ENCODE measurements around the gene RSAD2.
A peak's percentile ranks its signal among the peaks of the same experiment; 100 is the strongest.
"Not testable (repeated sequence)": the region's sequence is repeated elsewhere in the genome, so short reads cannot be mapped to it uniquely, and the experiment has no call there.

The RSAD2 gene, protein sequence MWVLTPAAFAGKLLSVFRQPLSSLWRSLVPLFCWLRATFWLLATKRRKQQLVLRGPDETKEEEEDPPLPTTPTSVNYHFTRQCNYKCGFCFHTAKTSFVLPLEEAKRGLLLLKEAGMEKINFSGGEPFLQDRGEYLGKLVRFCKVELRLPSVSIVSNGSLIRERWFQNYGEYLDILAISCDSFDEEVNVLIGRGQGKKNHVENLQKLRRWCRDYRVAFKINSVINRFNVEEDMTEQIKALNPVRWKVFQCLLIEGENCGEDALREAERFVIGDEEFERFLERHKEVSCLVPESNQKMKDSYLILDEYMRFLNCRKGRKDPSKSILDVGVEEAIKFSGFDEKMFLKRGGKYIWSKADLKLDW

DNA sequence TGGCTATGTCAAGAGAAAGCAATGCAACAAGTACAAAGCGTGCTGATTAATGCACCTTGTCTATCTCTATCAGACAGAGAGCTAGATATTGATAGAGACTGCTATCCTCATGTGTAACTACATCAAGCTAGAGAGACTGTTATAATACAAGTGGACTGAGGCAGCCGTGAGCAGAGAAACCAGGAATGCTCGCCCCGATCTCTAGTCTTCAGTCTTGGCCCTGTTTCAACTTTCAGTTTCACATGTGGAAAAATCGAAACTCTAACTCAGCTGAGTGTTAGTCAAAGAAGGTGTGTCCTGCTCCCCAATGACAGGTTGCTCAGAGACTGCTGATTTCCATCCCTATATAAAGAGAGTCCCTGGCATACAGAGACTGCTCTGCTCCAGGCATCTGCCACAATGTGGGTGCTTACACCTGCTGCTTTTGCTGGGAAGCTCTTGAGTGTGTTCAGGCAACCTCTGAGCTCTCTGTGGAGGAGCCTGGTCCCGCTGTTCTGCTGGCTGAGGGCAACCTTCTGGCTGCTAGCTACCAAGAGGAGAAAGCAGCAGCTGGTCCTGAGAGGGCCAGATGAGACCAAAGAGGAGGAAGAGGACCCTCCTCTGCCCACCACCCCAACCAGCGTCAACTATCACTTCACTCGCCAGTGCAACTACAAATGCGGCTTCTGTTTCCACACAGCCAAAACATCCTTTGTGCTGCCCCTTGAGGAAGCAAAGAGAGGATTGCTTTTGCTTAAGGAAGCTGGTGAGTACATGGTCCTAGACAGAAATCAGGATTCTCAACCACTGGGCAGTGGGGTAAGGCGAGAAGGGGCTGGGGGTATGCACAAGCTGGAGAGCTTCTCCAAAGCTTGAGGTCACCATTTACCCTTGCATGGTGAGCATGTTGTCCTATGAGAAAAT, at the start of gene RSAD2:
Gene RSAD2 (plus strand): TSS at position 376 of the 903 bp plus-strand sequence. CDS start 24 bp downstream, at position 400.
- peak; percentile 57 for DNase-seq

DNA sequence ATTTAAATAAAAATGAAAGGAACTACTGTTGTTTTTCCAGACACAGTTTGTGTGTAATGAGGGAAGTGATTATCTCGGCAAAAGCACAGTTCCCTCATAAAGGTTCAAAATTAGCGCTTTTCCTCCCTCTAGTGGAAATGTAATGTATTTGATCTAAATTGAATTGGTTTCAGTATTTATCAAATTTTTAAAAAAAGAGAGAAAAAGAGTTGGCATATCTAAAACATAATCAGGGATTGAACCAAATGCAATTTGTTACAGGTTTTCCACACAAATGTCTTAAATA, 49.3 kb upstream of the RSAD2 start:
- no peak for DNase-seq

DNA sequence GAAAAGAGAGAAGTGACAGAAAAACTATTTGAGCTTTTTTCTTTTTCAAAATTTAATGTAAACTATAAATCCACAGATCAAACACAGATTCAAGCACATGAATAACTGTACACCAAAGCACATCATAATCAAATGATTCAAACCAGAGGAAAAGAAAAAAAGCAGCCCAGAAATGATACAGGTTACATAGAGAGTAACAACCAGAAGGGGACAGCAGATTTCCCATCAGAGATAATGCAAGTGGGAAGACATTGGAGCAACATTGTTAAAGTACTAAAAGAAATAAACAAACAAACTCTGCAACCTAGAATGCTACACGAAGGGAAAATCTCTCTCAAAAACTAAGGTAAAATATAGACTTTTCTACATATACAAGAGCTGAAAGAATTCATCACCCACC, 46.3 kb upstream of the RSAD2 start:
- no peak for DNase-seq

DNA sequence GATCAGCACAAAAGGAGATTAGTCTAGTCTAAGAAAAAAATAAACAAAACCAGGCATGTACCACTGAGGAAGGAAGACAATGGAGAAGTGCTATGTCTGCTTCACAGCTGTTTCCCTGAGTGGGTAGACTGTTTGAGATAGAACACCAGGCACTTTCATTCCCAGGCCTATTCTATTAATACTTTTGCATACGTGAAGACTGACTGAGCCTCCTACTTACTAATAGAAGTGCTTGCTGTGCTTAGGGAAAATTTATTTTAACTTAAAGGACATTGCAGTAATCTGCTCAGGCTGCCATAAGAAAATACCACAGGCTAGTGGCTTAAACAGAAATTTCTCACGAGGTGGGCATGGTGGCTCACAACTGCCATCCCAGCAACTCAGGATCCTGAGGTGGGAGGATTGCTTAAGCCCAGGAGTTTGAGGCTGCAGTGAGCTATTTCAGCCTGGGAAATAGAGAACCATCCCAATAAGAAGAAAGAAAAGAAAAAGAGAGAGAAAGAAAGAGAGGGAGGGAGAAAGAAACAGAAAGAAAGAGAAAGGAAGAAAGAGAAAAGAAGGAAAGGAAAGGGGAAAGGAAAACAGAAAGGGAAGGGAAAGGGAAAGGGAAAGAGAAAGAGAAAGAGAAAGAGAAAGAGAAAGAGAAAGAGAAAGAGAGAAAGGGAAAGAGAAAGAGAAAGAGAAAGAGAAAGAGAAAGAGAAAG, 44.8 kb upstream of the RSAD2 start:
- DNase-seq: no peak

DNA sequence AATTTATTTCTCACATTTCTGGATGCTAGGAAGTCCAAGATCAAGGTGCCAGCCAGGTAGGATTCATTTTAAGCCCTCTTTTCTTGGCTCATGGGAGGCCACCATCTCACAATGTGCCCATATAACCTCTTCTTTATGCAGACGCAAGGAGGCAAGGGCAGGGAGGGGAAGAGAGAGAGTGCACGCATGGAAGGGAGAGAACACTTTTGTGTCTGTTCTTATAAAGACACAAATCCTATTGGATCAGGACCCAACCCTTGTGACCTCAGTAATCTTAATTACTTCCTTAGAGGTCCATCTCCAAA, 44.3 kb upstream of the RSAD2 start:
- DNase-seq: no peak

DNA sequence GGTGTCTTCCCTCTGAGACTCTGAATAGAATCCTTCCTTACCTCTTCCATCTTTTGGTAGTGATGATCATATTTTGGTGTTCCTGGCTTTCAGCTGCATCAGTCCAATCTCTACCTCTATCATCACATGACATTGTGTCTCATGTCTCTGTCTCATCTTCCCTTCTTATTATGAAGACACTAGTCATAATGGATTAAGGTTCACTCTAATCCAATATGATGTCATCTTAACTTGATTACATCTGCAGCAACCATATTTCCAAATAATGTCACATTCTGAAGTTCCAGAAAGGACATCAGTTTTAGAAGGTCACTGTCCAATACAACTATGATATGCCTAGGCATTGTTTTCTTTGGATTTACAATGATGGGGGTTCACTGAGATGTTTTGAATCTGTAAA, 43.4 kb upstream of the RSAD2 start:
- no peak for DNase-seq

DNA sequence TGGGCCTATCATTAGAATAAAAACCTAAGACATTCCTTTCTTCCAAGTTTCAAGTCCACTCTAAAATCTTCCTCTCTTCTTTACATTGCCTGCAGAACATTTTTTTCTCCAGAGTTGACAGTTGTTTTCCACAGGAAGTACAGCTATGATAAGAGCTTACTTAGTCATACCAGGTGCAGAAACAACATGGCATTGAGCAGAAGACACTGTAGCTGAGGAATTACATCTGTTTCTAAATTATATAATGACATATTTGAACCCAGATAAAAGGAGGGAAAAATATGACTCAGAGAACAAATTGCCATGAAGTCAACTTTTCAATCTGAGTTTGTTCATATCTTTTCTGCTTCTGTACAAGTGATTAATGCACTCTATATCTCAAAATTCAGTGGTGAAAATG, 42.1 kb upstream of the RSAD2 start:
- DNase-seq: no peak

DNA sequence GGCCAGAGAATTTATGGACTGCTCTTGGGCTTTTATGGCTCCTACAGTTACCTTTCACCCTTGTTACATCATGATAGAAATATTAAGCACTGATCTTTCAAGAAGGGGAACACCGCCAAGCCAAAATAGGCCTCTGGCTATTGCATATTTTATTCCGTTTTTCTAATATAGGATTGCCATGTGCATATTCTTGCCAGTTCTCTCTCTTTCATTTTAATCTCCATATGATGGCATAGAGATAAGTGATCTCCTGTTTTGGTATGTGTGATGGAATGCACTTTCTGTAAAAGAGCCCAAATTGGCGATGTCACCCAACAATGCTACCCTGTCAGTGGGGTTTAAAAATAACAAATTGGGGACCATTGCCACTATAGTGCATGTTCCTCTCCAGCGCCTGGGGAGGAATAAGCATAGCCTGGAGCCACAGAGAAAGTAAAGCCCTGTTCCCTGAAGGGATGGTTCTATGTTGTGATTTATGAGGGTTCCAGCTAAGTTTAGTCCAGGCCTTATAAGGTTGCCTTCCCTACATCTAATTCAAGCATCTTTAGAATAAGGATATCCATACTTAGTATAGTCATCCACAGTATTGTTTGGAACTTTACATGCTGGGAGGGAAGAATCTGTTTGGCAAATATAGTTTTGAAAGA, 38.8 kb upstream of the RSAD2 start:
- DNase-seq: no peak

DNA sequence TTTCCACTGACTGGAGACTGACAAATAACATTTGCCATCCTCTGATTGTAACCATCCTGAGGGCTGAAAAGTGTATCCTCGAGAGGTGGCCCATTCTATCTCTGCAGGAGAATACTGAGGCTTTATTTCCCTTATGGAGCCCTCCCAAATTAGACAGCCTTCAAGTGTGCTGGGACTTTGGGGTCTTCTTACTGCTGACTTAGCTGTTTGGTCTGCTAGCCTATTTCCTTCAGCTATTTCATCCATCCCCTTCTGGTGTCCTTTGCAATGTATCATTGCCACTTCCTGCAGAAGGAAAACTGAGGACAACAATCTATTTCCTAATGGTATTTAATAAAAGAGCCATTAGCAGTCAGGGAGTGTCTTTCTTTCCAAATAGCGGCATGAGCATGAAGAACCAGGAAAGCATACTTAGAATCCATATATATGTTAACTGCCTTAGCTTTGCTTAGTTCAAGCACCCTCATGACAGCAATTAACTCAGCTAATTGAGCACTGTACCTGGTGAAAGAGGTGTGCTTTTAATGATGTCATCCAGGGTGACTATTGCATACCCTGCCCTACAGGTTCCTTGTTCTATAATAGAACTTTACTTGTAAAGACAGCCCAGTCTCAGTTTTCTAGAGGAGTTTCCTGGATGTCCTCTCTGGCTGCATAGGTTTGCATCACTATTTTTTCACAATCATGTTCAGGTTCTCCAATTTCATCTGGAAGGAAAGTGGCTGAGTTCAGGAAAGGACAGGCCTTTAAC, 35.9 kb upstream of the RSAD2 start:
- DNase-seq: no peak

DNA sequence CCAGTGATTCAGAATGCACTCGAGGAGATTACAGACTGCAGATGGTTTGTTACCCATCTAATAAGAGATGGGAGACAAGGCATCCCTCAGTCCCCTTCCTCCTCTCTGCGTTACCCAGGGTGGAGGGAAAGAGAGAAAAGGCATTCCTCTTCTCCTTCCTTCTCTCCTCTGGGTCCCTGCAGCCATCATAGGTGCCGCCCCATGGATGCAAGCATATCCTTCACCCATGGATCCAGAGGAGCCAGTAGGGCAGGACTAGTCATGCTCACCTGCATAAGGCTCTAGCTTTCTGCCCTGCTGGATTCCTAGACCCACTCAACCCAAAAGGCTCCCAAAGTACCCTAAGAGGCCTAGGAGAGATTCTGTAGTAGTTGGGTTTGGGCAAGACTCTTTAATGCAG, 32.3 kb upstream of the RSAD2 start:
- no peak for DNase-seq

DNA sequence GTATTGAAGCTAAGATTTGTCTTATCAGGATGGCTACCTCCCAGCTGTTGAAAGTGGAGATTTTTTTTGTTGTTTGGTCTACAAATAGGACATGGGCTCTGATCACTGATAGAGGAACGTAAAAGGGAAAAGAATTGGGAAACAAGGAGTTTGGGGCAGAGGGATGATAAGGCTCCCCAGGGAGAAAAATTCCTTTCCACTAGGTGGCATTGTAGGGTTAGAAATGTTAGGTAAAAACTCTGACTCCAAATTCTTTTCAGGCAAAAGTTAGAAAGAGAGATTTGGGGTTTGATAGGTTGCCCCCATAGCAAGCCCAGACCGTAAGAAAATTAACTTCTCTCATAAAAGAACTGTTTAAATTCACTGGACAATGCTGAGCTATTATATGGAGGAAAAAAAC, 31.7 kb upstream of the RSAD2 start:
- no peak for DNase-seq

DNA sequence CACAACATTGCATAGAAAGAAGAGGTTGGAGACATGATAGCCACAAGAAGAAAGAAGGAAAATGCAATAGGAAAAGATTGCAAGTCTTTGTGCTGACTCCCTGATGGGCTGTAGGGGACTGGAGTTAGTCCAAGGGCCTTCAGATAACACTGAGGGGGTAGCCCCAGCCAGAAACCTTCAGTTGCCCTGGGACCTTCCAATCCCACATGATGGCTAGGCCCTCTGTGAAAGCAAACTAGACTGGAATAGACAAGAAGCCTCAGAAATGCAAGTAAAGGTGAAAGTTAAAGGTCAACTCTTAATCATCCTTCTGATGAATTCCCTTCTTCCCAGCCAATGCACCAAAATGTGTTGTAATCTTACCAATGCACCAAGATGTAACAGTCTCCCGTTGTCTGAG, 31.0 kb upstream of the RSAD2 start:
- no peak for DNase-seq

DNA sequence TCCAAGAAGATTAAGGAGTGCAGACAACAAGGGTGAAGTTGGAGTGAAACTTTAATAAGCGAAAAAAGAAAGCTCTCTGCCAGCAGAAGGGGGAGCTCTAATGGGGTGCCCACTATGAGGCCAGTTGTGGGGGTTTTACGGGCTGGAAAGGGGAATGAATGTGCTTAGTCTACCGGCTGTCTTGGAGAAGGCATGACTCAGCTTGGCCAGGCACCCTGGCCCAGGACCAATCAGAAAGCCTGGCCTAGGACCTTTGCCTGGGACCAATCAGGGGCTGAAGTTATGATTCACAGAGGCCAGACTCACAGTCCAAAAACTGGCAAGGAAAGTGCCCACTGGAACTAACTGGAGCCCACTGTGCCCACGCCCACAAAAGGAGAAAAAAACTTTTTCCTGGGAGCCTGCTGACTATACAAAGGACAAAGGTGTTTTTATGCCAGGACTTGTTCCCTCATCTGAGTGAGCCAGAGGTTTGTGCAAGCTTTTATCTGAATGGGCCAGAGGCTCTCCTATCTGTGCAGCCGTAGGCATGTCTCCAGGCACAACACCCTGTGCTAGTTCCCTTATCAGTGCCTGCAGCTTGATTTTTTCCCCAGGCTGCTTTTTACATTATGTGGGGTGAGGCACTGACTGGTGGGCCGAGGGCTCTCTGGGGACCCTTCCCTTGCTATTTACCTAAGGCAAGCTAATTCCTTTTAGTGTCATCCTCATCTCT, 30.5 kb upstream of the RSAD2 start:
- DNase-seq: no peak

DNA sequence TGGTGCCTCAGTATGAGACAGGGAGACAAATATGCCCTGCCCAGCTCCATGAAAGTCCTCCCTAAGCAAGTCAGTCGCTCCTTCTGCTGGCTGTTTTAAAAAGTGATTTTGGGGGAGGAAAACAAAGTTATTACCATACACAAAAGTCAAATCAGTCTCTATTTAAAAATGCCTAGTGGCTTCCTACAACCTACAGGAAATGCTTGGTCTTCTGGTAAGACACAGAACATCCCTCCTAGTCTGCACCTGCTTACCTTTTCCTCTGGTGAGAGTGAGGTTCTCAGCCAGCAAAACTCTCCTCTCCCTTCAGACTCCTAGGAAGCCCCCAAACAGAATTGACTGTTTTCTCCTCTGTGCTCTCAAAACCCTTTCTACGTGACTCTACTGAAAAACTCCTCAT, 25.4 kb upstream of the RSAD2 start:
- no peak for DNase-seq

DNA sequence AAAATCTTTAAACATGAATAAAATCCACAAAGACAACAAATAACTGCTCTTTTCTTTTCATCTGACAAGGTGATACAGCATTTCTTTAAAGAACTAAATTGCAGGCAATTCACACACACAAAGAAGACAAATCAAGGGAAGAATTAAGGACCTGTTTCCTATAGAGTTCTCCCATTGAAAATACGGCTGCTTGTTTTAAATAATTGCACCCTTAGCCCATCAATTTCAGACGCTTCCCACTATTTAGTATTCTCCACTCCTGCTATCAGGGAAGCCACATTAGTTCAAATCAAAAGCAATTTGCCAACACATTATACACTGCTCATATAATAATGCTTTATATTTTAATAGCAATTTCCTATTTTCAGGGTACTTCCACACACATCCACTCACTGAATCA, 23.2 kb upstream of the RSAD2 start:
- DNase-seq: no peak

DNA sequence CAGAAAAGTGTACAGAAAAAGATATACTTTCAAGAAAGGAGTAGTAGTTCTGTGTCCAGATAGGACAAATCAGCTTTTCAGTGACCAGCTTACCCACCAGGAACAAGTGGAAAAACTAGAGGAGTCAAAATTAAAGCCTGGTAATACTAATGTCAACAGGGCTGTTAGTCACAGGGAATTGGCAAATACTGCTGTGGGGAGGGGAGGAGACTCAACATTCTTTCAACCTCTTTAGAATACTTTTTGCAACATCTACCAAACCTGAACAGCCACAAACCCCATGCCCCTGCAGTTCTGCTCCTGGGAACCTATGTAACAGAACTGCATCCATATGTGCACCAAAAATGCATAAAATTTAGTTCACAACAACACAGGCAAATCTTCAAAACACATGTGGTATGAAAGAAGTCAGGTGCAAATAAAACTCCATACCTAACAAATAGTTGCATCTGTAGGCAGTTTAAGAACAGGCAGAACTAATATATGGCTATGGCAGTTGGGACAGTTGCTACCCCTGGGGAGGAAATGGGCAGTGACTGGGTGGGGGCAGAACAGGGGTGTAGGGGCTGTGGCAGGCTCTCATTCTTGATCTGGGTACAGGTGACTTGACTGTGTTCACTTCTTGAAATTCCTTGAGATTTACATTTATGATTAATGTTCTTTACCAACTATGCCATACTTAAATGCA, 21.6 kb upstream of the RSAD2 start:
- DNase-seq: no peak

DNA sequence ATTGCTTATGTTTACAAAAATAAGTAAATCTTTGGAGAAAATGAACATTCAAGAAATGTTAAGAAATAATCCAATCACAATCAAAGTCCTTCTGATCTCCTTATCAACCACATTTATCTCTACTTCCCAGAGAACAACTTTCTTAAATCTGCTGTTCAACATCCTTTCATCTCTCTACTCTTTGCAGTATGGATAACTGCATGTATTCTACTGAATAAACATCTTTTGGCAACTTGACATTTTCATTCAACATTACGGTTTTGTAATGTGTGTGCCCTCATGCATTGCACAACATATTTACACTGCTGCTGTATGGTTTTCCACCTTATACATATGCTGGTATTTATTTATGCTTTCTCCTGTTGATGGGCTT, 21.0 kb upstream of the RSAD2 start:
- DNase-seq: no peak

DNA sequence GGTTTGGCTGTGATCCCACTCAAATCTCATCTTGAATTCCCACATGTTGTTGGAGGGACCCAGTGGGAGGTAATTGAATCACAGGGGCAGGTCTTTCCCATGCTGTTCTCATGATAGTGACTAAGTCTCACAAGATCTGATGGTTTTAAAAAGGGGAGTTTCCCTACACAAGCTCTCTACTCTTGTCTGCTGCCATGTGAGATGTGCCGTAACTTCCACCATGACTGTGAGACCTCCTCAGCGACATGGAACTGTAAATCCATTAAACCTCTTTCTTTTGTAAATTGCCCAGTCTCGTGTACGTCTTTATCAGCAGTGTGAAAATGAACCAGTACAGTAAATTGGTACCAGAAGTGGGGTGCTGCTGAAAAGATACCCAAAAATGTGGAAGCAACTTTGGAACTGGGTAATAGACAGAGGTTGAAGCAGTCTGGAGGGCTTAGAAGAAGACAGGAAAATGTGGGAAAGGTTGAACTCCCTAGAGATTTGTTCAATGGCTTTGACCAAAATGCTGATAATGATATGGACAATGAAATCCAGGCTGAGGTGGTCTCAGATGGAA, 19.0 kb upstream of the RSAD2 start:
- not testable (repeated sequence) for DNase-seq

DNA sequence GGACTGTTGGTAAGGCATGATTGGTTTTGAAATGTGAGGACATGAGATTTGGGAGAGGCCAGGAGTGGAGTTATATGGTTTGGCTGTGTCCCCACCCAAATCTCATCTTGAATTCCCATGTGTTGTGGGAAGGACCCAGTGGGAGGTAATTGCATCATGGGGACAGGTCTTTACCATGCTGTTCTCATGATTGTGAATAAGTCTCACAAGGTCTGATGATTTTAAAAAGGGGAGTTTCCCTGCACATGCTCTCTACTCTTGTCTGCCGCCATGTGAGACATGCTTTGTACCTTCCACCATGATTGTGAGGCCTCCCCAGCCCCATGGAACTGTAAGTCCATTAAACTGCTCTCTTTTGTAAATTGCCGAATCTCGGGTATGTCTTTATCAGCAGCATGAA, 17.3 kb upstream of the RSAD2 start:
- DNase-seq: no peak

DNA sequence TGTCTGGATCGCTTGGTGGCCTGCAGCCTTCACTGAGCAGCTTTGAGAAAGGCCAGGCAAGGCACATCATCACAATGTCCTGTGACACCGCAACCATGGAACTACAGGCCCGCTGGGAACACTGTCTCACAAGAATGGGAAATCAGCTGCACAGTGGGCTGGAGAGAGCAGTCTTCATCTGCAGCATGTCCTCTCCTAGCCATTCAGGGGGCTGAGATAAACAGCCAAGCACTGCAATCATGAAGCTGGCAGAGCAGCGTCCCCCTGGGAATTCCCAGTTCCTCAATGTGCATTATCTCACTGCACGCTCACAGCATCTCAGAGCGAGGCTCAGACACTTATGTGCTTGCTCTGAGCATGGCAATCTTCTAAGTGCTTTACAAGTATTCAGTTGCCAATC, 13.8 kb upstream of the RSAD2 start:
- no peak for DNase-seq

DNA sequence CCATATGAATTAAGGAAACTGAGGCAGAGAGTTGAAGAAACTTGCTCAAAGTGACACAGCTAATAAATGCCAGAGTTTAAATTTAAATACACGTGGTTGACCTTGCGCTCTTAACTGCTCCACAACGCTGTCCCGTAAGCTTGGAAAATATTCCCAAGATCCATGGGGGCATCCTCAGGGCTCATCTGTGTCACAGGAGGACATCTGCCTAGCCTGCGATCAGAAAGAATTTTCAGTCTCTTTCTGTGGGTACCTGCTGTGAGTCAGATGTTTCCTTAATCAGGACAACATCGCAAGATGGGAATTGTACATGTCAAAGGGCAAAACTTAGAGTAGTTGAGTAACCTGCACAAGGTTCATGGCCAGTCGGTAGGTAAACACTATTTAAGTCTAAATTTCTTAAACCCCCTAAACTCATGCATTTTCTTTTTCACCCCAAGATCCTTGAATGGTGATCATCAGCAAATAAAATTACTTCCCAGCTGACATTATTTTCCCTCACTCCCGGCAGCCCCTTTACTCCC, 13.3 kb upstream of the RSAD2 start:
- DNase-seq: no peak

Data from NCI-H774 (cell line).